Central memory CD8-positive, alpha-beta T cell (primary cell): ENCODE data around the gene IGFBP2.
"Not testable (repeated sequence)": the region's sequence is repeated elsewhere in the genome, so short reads cannot be mapped to it uniquely, and the experiment has no call there.

ENCODE experiments used
- ATAC-seq: fragments of 150-1000 bp; cut with Tn5 transposase; replicated peaks from 2 replicates; pipeline ENCODE4 v1.10.0; 2022; ENCODE audit warnings: mild to moderate bottlenecking, moderate FRiP score, moderate number of reproducible peaks; ENCODE audit not compliant: poor library complexity, severe bottlenecking; ENCODE audit errors: extremely low read depth
- DNase-seq, 2 donors: peaks; one replicate each; pipeline ENCODE4 v3.0.0; 2021; ENCODE audit warnings: low spot score in 2 of 2
- H3K27ac Mint-ChIP-seq: one replicate; pipeline ENCODE4 v1.8.0; 2022; ENCODE audit warnings: low read depth, mild to moderate bottlenecking, moderate library complexity, mixed read lengths
- H3K27me3 Mint-ChIP-seq: one replicate; pipeline ENCODE4 v1.8.0; 2022; ENCODE audit warnings: mixed read lengths
- H3K36me3 Mint-ChIP-seq: one replicate; pipeline ENCODE4 v1.8.0; 2022; ENCODE audit warnings: mild to moderate bottlenecking, moderate library complexity, mixed read lengths; ENCODE audit not compliant: insufficient read depth
- H3K4me1 Mint-ChIP-seq: one replicate; pipeline ENCODE4 v1.8.0; 2022; ENCODE audit warnings: mixed read lengths
- H3K4me3 Mint-ChIP-seq: one replicate; pipeline ENCODE4 v1.8.0; 2022; ENCODE audit warnings: mild to moderate bottlenecking, moderate library complexity, mixed read lengths
- H3K9me3 Mint-ChIP-seq: one replicate; pipeline ENCODE4 v1.8.0; 2022; ENCODE audit warnings: mixed read lengths

The IGFBP2 gene

GRCh38 chr2:216632952-216633615 lies at the start of gene IGFBP2:
IGFBP2 (plus strand) TSS chr2:216633420; CDS start chr2:216633524, 104 bp downstream.
- Mint-ChIP-seq H3K9me3 (no peaks in the 10 kb centered on the region), H3K36me3 (no peaks in the 10 kb centered on the region), H3K27ac (peak within 1 kb of the TSS; percentile 62), H3K4me1 (peaks cover 14% of the 10 kb centered on the region), H3K27me3 (peaks cover 83% of the 10 kb centered on the region), H3K4me3 (peak within 1 kb of the TSS; percentile 78)
- DNase-seq (no peak), ATAC-seq (no peak)

GRCh38 chr2:216583606-216584005 lies 49.6 kb upstream of the IGFBP2 start:
- DNase-seq (no peak), ATAC-seq (no peak)
- Mint-ChIP-seq H3K9me3 (no peaks in the 10 kb centered on the region), H3K4me3 (no peak overlapping the region), H3K36me3 (no peaks in the 10 kb centered on the region), H3K27me3 (peaks cover 73% of the 10 kb centered on the region), H3K27ac (no peak overlapping the region), H3K4me1 (peaks cover 2% of the 10 kb centered on the region)

GRCh38 chr2:216584112-216584511 lies 49.1 kb upstream of the IGFBP2 start:
- peaks cover 73% of the 10 kb centered on the region for H3K27me3 Mint-ChIP-seq
- no peak for ATAC-seq

GRCh38 chr2:216585441-216585840 lies 47.8 kb upstream of the IGFBP2 start:
- no peak overlapping the region for H3K4me3 Mint-ChIP-seq
- no peaks in the 10 kb centered on the region for H3K9me3 Mint-ChIP-seq
- peaks cover 73% of the 10 kb centered on the region for H3K27me3 Mint-ChIP-seq
- H3K27ac Mint-ChIP-seq, result no peak overlapping the region
- no peak for DNase-seq
- no peaks in the 10 kb centered on the region for H3K36me3 Mint-ChIP-seq
- no peak for ATAC-seq
- H3K4me1 Mint-ChIP-seq, result no peaks in the 10 kb centered on the region

More at GRCh38 chr2:216584112-216584511, 49.1 kb upstream of the IGFBP2 start:
- H3K9me3 Mint-ChIP-seq, result no peaks in the 10 kb centered on the region
- H3K4me1 Mint-ChIP-seq, result no peaks in the 10 kb centered on the region
- no peak for DNase-seq
- no peak overlapping the region for H3K4me3 Mint-ChIP-seq
- H3K27ac Mint-ChIP-seq, result no peak overlapping the region
- H3K36me3 Mint-ChIP-seq, result no peaks in the 10 kb centered on the region

GRCh38 chr2:216588861-216589710 lies 44.1 kb upstream of the IGFBP2 start:
- Mint-ChIP-seq H3K36me3 (no peaks in the 10 kb centered on the region), H3K9me3 (no peaks in the 10 kb centered on the region), H3K4me1 (no peaks in the 10 kb centered on the region), H3K27me3 (peaks cover 41% of the 10 kb centered on the region), H3K27ac (no peak overlapping the region), H3K4me3 (no peak overlapping the region)
- DNase-seq (no peak), ATAC-seq (no peak)

GRCh38 chr2:216589791-216590190 lies 43.4 kb upstream of the IGFBP2 start:
- H3K4me3 Mint-ChIP-seq, result no peak overlapping the region
- DNase-seq (no peak), ATAC-seq (no peak)
- H3K4me1 Mint-ChIP-seq, result no peaks in the 10 kb centered on the region
- no peaks in the 10 kb centered on the region for H3K36me3 Mint-ChIP-seq
- no peak overlapping the region for H3K27ac Mint-ChIP-seq
- H3K27me3 Mint-ChIP-seq, result peaks cover 34% of the 10 kb centered on the region
- H3K9me3 Mint-ChIP-seq, result no peaks in the 10 kb centered on the region

- Mint-ChIP-seq H3K27me3 (peaks cover 24% of the 10 kb centered on the region), H3K4me1 (no peaks in the 10 kb centered on the region), H3K36me3 (no peaks in the 10 kb centered on the region), H3K4me3 (no peak overlapping the region), H3K9me3 (no peaks in the 10 kb centered on the region), H3K27ac (no peak overlapping the region)
- no peak for DNase-seq
- ATAC-seq, result no peak
Observed at GRCh38 chr2:216590780-216591179, 42.4 kb upstream of the IGFBP2 start.

- peaks cover 18% of the 10 kb centered on the region for H3K27me3 Mint-ChIP-seq
- no peaks in the 10 kb centered on the region for H3K4me1 Mint-ChIP-seq
- DNase-seq (no peak), ATAC-seq (no peak)
- H3K4me3 Mint-ChIP-seq, result no peak overlapping the region
- H3K27ac Mint-ChIP-seq, result no peak overlapping the region
- H3K36me3 Mint-ChIP-seq, result no peaks in the 10 kb centered on the region
- no peaks in the 10 kb centered on the region for H3K9me3 Mint-ChIP-seq
Observed at GRCh38 chr2:216591480-216591879, 41.7 kb upstream of the IGFBP2 start.

- no peak for DNase-seq
- ATAC-seq, result no peak
- Mint-ChIP-seq H3K4me1 (no peaks in the 10 kb centered on the region), H3K36me3 (no peaks in the 10 kb centered on the region), H3K4me3 (no peak overlapping the region), H3K27ac (no peak overlapping the region), H3K27me3 (peaks cover 12% of the 10 kb centered on the region), H3K9me3 (no peaks in the 10 kb centered on the region)
Observed at GRCh38 chr2:216594081-216594480, 39.1 kb upstream of the IGFBP2 start.

GRCh38 chr2:216596236-216596979 lies 36.8 kb upstream of the IGFBP2 start:
- H3K27me3 Mint-ChIP-seq, result peaks cover 15% of the 10 kb centered on the region
- no peak overlapping the region for H3K27ac Mint-ChIP-seq
- no peak for DNase-seq
- no peak for ATAC-seq
- no peaks in the 10 kb centered on the region for H3K9me3 Mint-ChIP-seq
- no peak overlapping the region for H3K4me3 Mint-ChIP-seq
- no peaks in the 10 kb centered on the region for H3K36me3 Mint-ChIP-seq
- H3K4me1 Mint-ChIP-seq, result no peaks in the 10 kb centered on the region

GRCh38 chr2:216596980-216597509 lies 36.2 kb upstream of the IGFBP2 start:
- H3K4me3 Mint-ChIP-seq, result no peak overlapping the region
- DNase-seq (no peak), ATAC-seq (no peak)
- H3K27ac Mint-ChIP-seq, result no peak overlapping the region
- peaks cover 19% of the 10 kb centered on the region for H3K27me3 Mint-ChIP-seq
- H3K9me3 Mint-ChIP-seq, result no peaks in the 10 kb centered on the region
- H3K4me1 Mint-ChIP-seq, result no peaks in the 10 kb centered on the region
- H3K36me3 Mint-ChIP-seq, result no peaks in the 10 kb centered on the region

- not testable (repeated sequence) for H3K36me3 Mint-ChIP-seq, DNase-seq, H3K4me3 Mint-ChIP-seq, H3K9me3 Mint-ChIP-seq, H3K27ac Mint-ChIP-seq, H3K4me1 Mint-ChIP-seq, ATAC-seq
- peaks cover 26% of the 10 kb centered on the region for H3K27me3 Mint-ChIP-seq
Observed at GRCh38 chr2:216597825-216598224, 35.4 kb upstream of the IGFBP2 start.
